GM21717 (cell line): ENCODE results near the gene TGFA.
"Not testable (repeated sequence)": the region's sequence is repeated elsewhere in the genome, so short reads cannot be mapped to it uniquely, and the experiment has no call there.

Experiments
- ATAC-seq: cut with Tn5 transposase; IDR thresholded peaks from one replicate; pipeline ENCODE4 v1.9.1; 2021; ENCODE audit warnings: mild to moderate bottlenecking, moderate library complexity; ENCODE audit not compliant: unreplicated experiment

The TGFA gene

GRCh38 chr2:70467237-70467636 lies 86.4 kb downstream of the TGFA start:
- ATAC-seq = no peak

- ATAC-seq = not testable (repeated sequence)
Measured at GRCh38 chr2:70466647-70467046, 87.0 kb downstream of the TGFA start.

- no peak for ATAC-seq
Measured at GRCh38 chr2:70463997-70464396, 89.6 kb downstream of the TGFA start.

- ATAC-seq = no peak
Measured at GRCh38 chr2:70463581-70463980, 90.0 kb downstream of the TGFA start.

- no peak for ATAC-seq
Measured at GRCh38 chr2:70461981-70462876, 91.4 kb downstream of the TGFA start.

- no peak for ATAC-seq
Measured at GRCh38 chr2:70461414-70461813, 92.2 kb downstream of the TGFA start.

GRCh38 chr2:70460333-70460732 lies 93.3 kb downstream of the TGFA start:
- ATAC-seq = no peak

- no peak for ATAC-seq
Measured at GRCh38 chr2:70458661-70459060, 95.0 kb downstream of the TGFA start.

- ATAC-seq = no peak
Measured at GRCh38 chr2:70456585-70457495, 96.8 kb downstream of the TGFA start.

- ATAC-seq = no peak
Measured at GRCh38 chr2:70454936-70455544, 98.6 kb downstream of the TGFA start.

GRCh38 chr2:70450641-70451250 lies 102.9 kb downstream of the TGFA start:
- no peak for ATAC-seq

- no peak for ATAC-seq
Measured at GRCh38 chr2:70448041-70448440, 105.6 kb downstream of the TGFA start.

- no peak for ATAC-seq
Measured at GRCh38 chr2:70443726-70444125, 109.9 kb downstream of the TGFA start.

- no peak for ATAC-seq
Measured at GRCh38 chr2:70443078-70443465, 110.6 kb downstream of the TGFA start.

- ATAC-seq = no peak
Measured at GRCh38 chr2:70442301-70443077, 111.1 kb downstream of the TGFA start.

- no peak for ATAC-seq
Measured at GRCh38 chr2:70440621-70441020, 113.0 kb downstream of the TGFA start.

GRCh38 chr2:70435138-70435537 lies 118.5 kb downstream of the TGFA start:
- ATAC-seq = no peak

- ATAC-seq = no peak
Measured at GRCh38 chr2:70433315-70433714, 120.3 kb downstream of the TGFA start.

GRCh38 chr2:70431716-70432347 lies 121.8 kb downstream of the TGFA start:
- ATAC-seq = no peak

- no peak for ATAC-seq
Measured at GRCh38 chr2:70426341-70426740, 127.3 kb downstream of the TGFA start.
